Natural killer cell (primary cell): ENCODE results near the gene SH3GL1. TPM values are rescaled to one million over a fixed set of nuclear protein-coding genes. Genes with fewer than 3 reads are reported as not detected.

Experiments used
- ATAC-seq, 3 donors: fragments of 150-1000 bp in 2 of 3; fragments of 200-7000 bp in 1 of 3; cut with Tn5 transposase; 1 replicate in 1 of 3; 2 replicates in 2 of 3; pipeline ENCODE4 v1.10.0; 2021; ENCODE audit warnings: mild to moderate bottlenecking in 2 of 3, moderate library complexity in 2 of 3
- DNase-seq, 2 donors: peaks; one replicate each; pipeline versions ENCODE4 v3.0.0 to v3.0.0-alpha.2; 2013 to 2021; ENCODE audit warnings: mixed read lengths in 1 of 2
- H3K27ac ChIP-seq: one replicate; pipeline ENCODE4 v1.5.1; 2013; ENCODE audit warnings: mild to moderate bottlenecking, low read length
- H3K27me3 ChIP-seq: one replicate; pipeline ENCODE4 v1.6.1; 2013; ENCODE audit warnings: low read length; ENCODE audit not compliant: control insufficient read depth, insufficient read depth
- H3K36me3 ChIP-seq: one replicate; pipeline ENCODE4 v1.6.1; 2013; ENCODE audit warnings: low read length; ENCODE audit not compliant: control insufficient read depth, insufficient read depth
- H3K4me1 ChIP-seq: one replicate; pipeline ENCODE4 v1.6.1; 2013; ENCODE audit warnings: low read length; ENCODE audit not compliant: control insufficient read depth, insufficient read depth
- H3K4me3 ChIP-seq: one replicate; pipeline ENCODE4 v1.5.1; 2013; ENCODE audit warnings: low read length
- H3K9me3 ChIP-seq: one replicate; pipeline ENCODE4 v1.6.1; 2013; ENCODE audit warnings: low read length; ENCODE audit not compliant: control insufficient read depth, insufficient read depth
- H3K27ac Mint-ChIP-seq, 2 donors: one replicate each; pipeline ENCODE4 v1.8.0; 2022; ENCODE audit warnings: mild to moderate bottlenecking in 2 of 2, mixed read lengths in 2 of 2, moderate library complexity in 1 of 2
- H3K27me3 Mint-ChIP-seq, 2 donors: one replicate each; pipeline ENCODE4 v1.8.0; 2022; ENCODE audit warnings: low read depth in 2 of 2, mixed read lengths in 2 of 2
- H3K36me3 Mint-ChIP-seq: one replicate; pipeline ENCODE4 v1.8.0; 2022; ENCODE audit warnings: mixed read lengths
- H3K4me1 Mint-ChIP-seq, 2 donors: one replicate each; pipeline ENCODE4 v1.8.0; 2022; ENCODE audit warnings: mixed read lengths in 2 of 2
- H3K4me3 Mint-ChIP-seq: one replicate; pipeline ENCODE4 v1.8.0; 2022; ENCODE audit warnings: mild to moderate bottlenecking, moderate library complexity, mixed read lengths
- H3K9me3 Mint-ChIP-seq, 2 donors: one replicate each; pipeline ENCODE4 v1.8.0; 2022; ENCODE audit warnings: mixed read lengths in 2 of 2
- CTCF ChIP-seq: fragments of 200-600 bp; IDR thresholded peaks from one replicate; pipeline ENCODE4 v1.8.0; 2022; ENCODE audit warnings: antibody characterized with exemption
- WGBS: methylation state at CpG from one replicate; pipeline ENCODE4 v1.1.7; 2013; ENCODE audit warnings: missing lambda C conversion rate; ENCODE audit not compliant: insufficient coverage; 5-methylcytosine and 5-hydroxymethylcytosine counted together
- intact Hi-C: fragments of 100-400 bp; cut with micrococcal nuclease; formaldehyde crosslinking; loops from one replicate; pipeline ENCODE4 v1.14.2; 2022
- total RNA-seq, 4 donors: library from RNA; stranded (reverse); fragments of 120-200 nt in 1 of 4; gene quantifications; one replicate each; pipeline versions ENCODE4 v1.2.3 to v1.2.4, GENCODE V29; 2013 to 2022

The SH3GL1 gene
- total RNA-seq, 3 donors from 2014 or later (not counting 1 experiment from before 2014, with no cell fraction given), result 43.9 to 55.7 (median 49.2) TPM

GRCh38 chr19:4345342-4346019 lies 54.9 kb downstream of the SH3GL1 start:
- H3K36me3 ChIP-seq, result peaks cover 3% of the 10 kb centered on the region
- H3K36me3 Mint-ChIP-seq, result no peaks in the 10 kb centered on the region
- no peaks in the 10 kb centered on the region for H3K9me3 ChIP-seq
- no peaks in the 10 kb centered on the region for H3K27me3 ChIP-seq
- H3K4me3 Mint-ChIP-seq, result peak overlapping the region; percentile 61
- H3K27me3 Mint-ChIP-seq, result no peaks in the 10 kb centered on the region
- no peak overlapping the region for H3K4me3 ChIP-seq
- intact Hi-C loops, result no loop called here
- no peak for TF ChIP-seq CTCF
- DNase-seq (no peak), ATAC-seq (no peak)
- H3K27ac ChIP-seq, result no peak overlapping the region
- H3K4me1 ChIP-seq, result peaks cover 57% of the 10 kb centered on the region
- H3K4me1 Mint-ChIP-seq, result peaks cover 16 to 56% of the 10 kb centered on the region in 2 donors
- no peaks in the 10 kb centered on the region for H3K9me3 Mint-ChIP-seq
- H3K27ac Mint-ChIP-seq, result peak overlapping the region; percentile 27 to 69
- WGBS, result 99% methylated on average over 15 of the region's 15 CpGs

- Histone ChIP-seq H3K4me1 (peaks cover 50% of the 10 kb centered on the region), H3K27ac (peak within 1 kb of the TSS; percentile 89), H3K9me3 (no peaks in the 10 kb centered on the region), H3K4me3 (peak within 1 kb of the TSS; percentile 90), H3K36me3 (no peaks in the 10 kb centered on the region), H3K27me3 (no peaks in the 10 kb centered on the region)
- Mint-ChIP-seq H3K4me3 (peak within 1 kb of the TSS; percentile 93), H3K27ac (peak within 1 kb of the TSS; percentile 79 to 92), H3K4me1 (peaks cover 17 to 56% of the 10 kb centered on the region in 2 donors), H3K27me3 (no peaks in the 10 kb centered on the region), H3K9me3 (no peaks in the 10 kb centered on the region), H3K36me3 (no peaks in the 10 kb centered on the region)
- ATAC-seq, result peak; percentile 69 to 85 (median 71)
- intact Hi-C loops, result loop anchor here (2.0 to 5.0 kb wide), 3 partner anchors 57 to 96 kb away; partner anchors contain the start of genes SH3GL1 and YJU2
- peak; percentile 94 for DNase-seq
- WGBS, result 6% methylated on average over 101 of the region's 101 CpGs
- no peak for TF ChIP-seq CTCF
These were observed 56.7 kb downstream of the SH3GL1 start, which contains the start of gene MPND for GRCh38 chr19:4343370-4344307. Gene MPND, plus strand, starts transcription at chr19:4343562. Its CDS starts 32 bp downstream, at chr19:4343594.

- Histone ChIP-seq H3K4me1 (peaks cover 51% of the 10 kb centered on the region), H3K36me3 (no peaks in the 10 kb centered on the region), H3K27me3 (no peaks in the 10 kb centered on the region), H3K4me3 (peak overlapping the region; percentile 90), H3K27ac (peak overlapping the region; percentile 89), H3K9me3 (no peaks in the 10 kb centered on the region)
- peak; percentile 27 for TF ChIP-seq CTCF
- under 1% methylated on average over 39 of the region's 39 CpGs for WGBS
- no peaks in the 10 kb centered on the region for H3K36me3 Mint-ChIP-seq
- DNase-seq, result peak; percentile 87 to 98
- intact Hi-C loops, result loop anchor here (1.0 to 5.0 kb wide), 4 partner anchors 14 to 95 kb away; partner anchors contain the start of genes SH3GL1 and YJU2
- peak; percentile 79 to 92 (median 80) for ATAC-seq
- H3K4me3 Mint-ChIP-seq, result peak overlapping the region; percentile 93
- H3K27me3 Mint-ChIP-seq, result no peaks in the 10 kb centered on the region
- peaks cover 24 to 59% of the 10 kb centered on the region in 2 donors for H3K4me1 Mint-ChIP-seq
- H3K9me3 Mint-ChIP-seq, result no peaks in the 10 kb centered on the region
- peak overlapping the region; percentile 79 to 92 for H3K27ac Mint-ChIP-seq
These were observed 57.6 kb downstream of the SH3GL1 start for GRCh38 chr19:4342615-4343369.
